Fibroblast of lung (primary cell): ENCODE data around the gene MCCC1. TPM values are rescaled to one million over a fixed set of nuclear protein-coding genes. Genes with fewer than 3 reads are reported as not detected.
A peak's percentile ranks its signal among the peaks of the same experiment; 100 is the strongest.

Experiments used
- DNase-seq, 2 donors: peaks; one replicate each; pipeline versions ENCODE4 v3.0.0 to v3.0.0-alpha.2; 2010; ENCODE audit warnings: low read depth in 2 of 2
- H2AFZ ChIP-seq: 2 replicates; pipeline ENCODE4 v1.5.1; 2012; ENCODE audit warnings: low read length, control low read depth, inconsistent platforms
- H3K27ac ChIP-seq: 2 replicates; pipeline ENCODE4 v1.5.1; 2011; ENCODE audit warnings: low read length, control low read depth; ENCODE audit not compliant: insufficient read depth
- H3K27me3 ChIP-seq: 2 replicates; pipeline ENCODE4 v1.5.1; 2011; ENCODE audit warnings: mild to moderate bottlenecking, low read length; ENCODE audit not compliant: control insufficient read depth, insufficient read depth
- H3K36me3 ChIP-seq: 2 replicates; pipeline ENCODE4 v1.5.1; 2011; ENCODE audit warnings: low read length; ENCODE audit not compliant: control insufficient read depth, insufficient read depth
- H3K4me1 ChIP-seq: 2 replicates; pipeline ENCODE4 v1.5.1; 2011; ENCODE audit warnings: low read length; ENCODE audit not compliant: control insufficient read depth, insufficient read depth; ENCODE audit errors: extremely low read depth
- H3K4me2 ChIP-seq: 2 replicates; pipeline ENCODE4 v1.5.1; 2011; ENCODE audit warnings: low read length, control low read depth; ENCODE audit not compliant: insufficient read depth; ENCODE audit errors: extremely low read depth
- H3K4me3 ChIP-seq, 4 experiments: fragments of 200-600 bp in 1 of 4; sonication (generic) in 1 of 4; replicated peaks in 1 of 4; 2 replicates each; pipeline ENCODE4 v1.5.1; 2011 to 2016; ENCODE audit warnings: low read length in 4 of 4, low read depth in 3 of 4, mild to moderate bottlenecking in 3 of 4, control low read depth in 2 of 4, inconsistent platforms in 1 of 4, mixed read lengths in 1 of 4; ENCODE audit not compliant: insufficient read depth in 1 of 4; ENCODE audit errors: control extremely low read depth in 1 of 4
- H3K79me2 ChIP-seq: 2 replicates; pipeline ENCODE4 v1.5.1; 2012; ENCODE audit warnings: mild to moderate bottlenecking, low read length, inconsistent platforms; ENCODE audit not compliant: control insufficient read depth, insufficient read depth
- H3K9ac ChIP-seq: 2 replicates; pipeline ENCODE4 v1.5.1; 2011; ENCODE audit warnings: mild to moderate bottlenecking, low read length, control low read depth; ENCODE audit not compliant: insufficient read depth
- H3K9me3 ChIP-seq: 2 replicates; pipeline ENCODE4 v1.5.1; 2012; ENCODE audit warnings: low read depth, low read length; ENCODE audit not compliant: control insufficient read depth, insufficient read depth
- H4K20me1 ChIP-seq: 2 replicates; pipeline ENCODE4 v1.5.1; 2011; ENCODE audit warnings: low read length; ENCODE audit not compliant: control insufficient read depth, insufficient read depth; ENCODE audit errors: extremely low read depth
- CTCF ChIP-seq, 2 donors: IDR thresholded peaks in 1 of 2; conservative IDR thresholded peaks in 1 of 2; 1 replicate in 1 of 2; 2 replicates in 1 of 2; pipeline ENCODE4 v1.5.1; 2011 to 2012; ENCODE audit warnings: low read length in 2 of 2, control low read depth in 1 of 2, inconsistent platforms in 1 of 2, low read depth in 1 of 2, mild to moderate bottlenecking in 1 of 2
- EZH2 ChIP-seq: IDR thresholded peaks from 2 replicates; pipeline ENCODE4 v1.5.1; 2012; ENCODE audit warnings: low read length, control low read depth, mild to moderate bottlenecking; ENCODE audit errors: missing control alignments
- polyA plus RNA-seq, 2 donors: library from polyadenylated mRNA; depleted of rRNA in 1 of 2; stranded (reverse) in 1 of 2; unstranded in 1 of 2; fragments of >200 nt; gene quantifications; 2 replicates each; pipeline ENCODE4 v1.2.1, GENCODE V29; 2011 to 2012; ENCODE audit warnings: missing spikeins in 1 of 2
- total RNA-seq: library from RNA; depleted of rRNA; stranded (reverse); fragments of >200 nt; gene quantifications from 2 replicates; pipeline ENCODE4 v1.2.1, GENCODE V29; 2014

The MCCC1 gene
- total and polyA plus RNA-seq, 2 donors (not counting 1 experiment from before 2014, with no cell fraction given): 16.1 to 29.1 TPM

GRCh38 chr3:182986021-182986420 is 113.3 kb downstream of the MCCC1 start:
- H4K20me1 ChIP-seq: no peaks in the 10 kb centered on the region
- H3K4me1 ChIP-seq: no peaks in the 10 kb centered on the region
- H3K9ac ChIP-seq: no peak overlapping the region
- H2AFZ ChIP-seq: no peak overlapping the region
- TF ChIP-seq CTCF (conservative IDR thresholded peaks at IDR 0.05 in 1 of 2, IDR thresholded peaks at IDR 0.05 in 1 of 2; ENCODE audit: low read depth in 1 of 2, low read length in 2 of 2) (no peak), EZH2 (no peak)
- no peak overlapping the region for H3K27ac ChIP-seq
- no peak overlapping the region for H3K4me2 ChIP-seq
- DNase-seq: no peak
- H3K27me3 ChIP-seq: no peaks in the 10 kb centered on the region
- H3K9me3 ChIP-seq: no peaks in the 10 kb centered on the region
- H3K4me3 ChIP-seq: no peak overlapping the region
- H3K79me2 ChIP-seq: no peaks in the 10 kb centered on the region
- no peaks in the 10 kb centered on the region for H3K36me3 ChIP-seq

GRCh38 chr3:182983876-182984275 is 115.4 kb downstream of the MCCC1 start:
- H3K4me3 ChIP-seq: no peak overlapping the region
- H3K4me1 ChIP-seq: no peaks in the 10 kb centered on the region
- no peak overlapping the region for H3K9ac ChIP-seq
- H3K79me2 ChIP-seq: peaks cover 10% of the 10 kb centered on the region
- H4K20me1 ChIP-seq: no peaks in the 10 kb centered on the region
- no peaks in the 10 kb centered on the region for H3K27me3 ChIP-seq
- no peaks in the 10 kb centered on the region for H3K9me3 ChIP-seq
- H3K4me2 ChIP-seq: no peak overlapping the region
- TF ChIP-seq CTCF (conservative IDR thresholded peaks at IDR 0.05 in 1 of 2, IDR thresholded peaks at IDR 0.05 in 1 of 2; ENCODE audit: low read depth in 1 of 2, low read length in 2 of 2) (no peak), EZH2 (no peak)
- no peaks in the 10 kb centered on the region for H3K36me3 ChIP-seq
- H2AFZ ChIP-seq: no peak overlapping the region
- peak in 1 of 2 donors; percentile 49 for DNase-seq
- no peak overlapping the region for H3K27ac ChIP-seq

- TF ChIP-seq CTCF (conservative IDR thresholded peaks at IDR 0.05 in 1 of 2, IDR thresholded peaks at IDR 0.05 in 1 of 2; ENCODE audit: low read depth in 1 of 2, low read length in 2 of 2) (no peak), EZH2 (no peak)
- no peaks in the 10 kb centered on the region for H3K27me3 ChIP-seq
- peak overlapping the region; percentile 40 to 67 (median 54) for H3K4me3 ChIP-seq
- peak overlapping the region; percentile 67 for H3K9ac ChIP-seq
- DNase-seq: no peak
- no peaks in the 10 kb centered on the region for H3K4me1 ChIP-seq
- no peaks in the 10 kb centered on the region for H4K20me1 ChIP-seq
- H3K9me3 ChIP-seq: no peaks in the 10 kb centered on the region
- H3K36me3 ChIP-seq: no peaks in the 10 kb centered on the region
- peak overlapping the region; percentile 67 for H2AFZ ChIP-seq
- peak overlapping the region; percentile 38 for H3K27ac ChIP-seq
- H3K79me2 ChIP-seq: peaks cover 38% of the 10 kb centered on the region
- H3K4me2 ChIP-seq: peak overlapping the region; percentile 44
These were observed 118.3 kb downstream of the MCCC1 start for GRCh38 chr3:182981038-182981380.
